DND-41 (cell line): ENCODE data around the gene CLEC14A.

Experiments
- CTCF ChIP-seq: IDR thresholded peaks from 2 replicates; pipeline ENCODE4 v1.5.1; 2012; ENCODE audit warnings: borderline replicate concordance, low read length, moderate library complexity, mild to moderate bottlenecking; ENCODE audit not compliant: poor library complexity, severe bottlenecking; ENCODE audit errors: extremely low read depth
- EZH2 ChIP-seq: IDR thresholded peaks from 3 replicates; pipeline ENCODE4 v1.6.1; 2012; ENCODE audit warnings: borderline replicate concordance, low read depth, mild to moderate bottlenecking, moderate library complexity, low read length, inconsistent platforms; ENCODE audit not compliant: severe bottlenecking

GRCh38 chr14:38279572-38279971 lies 23.7 kb upstream of the CLEC14A start:
- TF ChIP-seq CTCF (no peak), EZH2 (no peak)
